Brain pericyte (primary cell): ENCODE measurements around the gene PTPN22.

Source experiments
- DNase-seq: peaks from one replicate; pipeline ENCODE4 v3.0.0-alpha.2; 2012; ENCODE audit warnings: low read depth, low spot score

PTPN22 gene

GRCh38 chr1:113887402-113888175 lies 16.1 kb upstream of the PTPN22 start, which contains the start of gene BCL2L15:
BCL2L15 (minus strand) TSS chr1:113887581; CDS start chr1:113887375, 206 bp downstream.
- no peak for DNase-seq

- no peak for DNase-seq
Measured at GRCh38 chr1:113886417-113887401, 15.2 kb upstream of the PTPN22 start.

GRCh38 chr1:113881661-113882060 lies 10.1 kb upstream of the PTPN22 start:
- no peak for DNase-seq

- no peak for DNase-seq
Measured at GRCh38 chr1:113879739-113880038, 8.2 kb upstream of the PTPN22 start.

- DNase-seq: no peak
Measured at GRCh38 chr1:113876176-113876575, 4.7 kb upstream of the PTPN22 start.

- no peak for DNase-seq
Measured at GRCh38 chr1:113875714-113876113, 4.2 kb upstream of the PTPN22 start.

GRCh38 chr1:113874012-113874879 lies 2.7 kb upstream of the PTPN22 start:
- DNase-seq: no peak

- DNase-seq: no peak
Measured at GRCh38 chr1:113872219-113872935, 865 bp upstream of the PTPN22 start.

GRCh38 chr1:113870778-113871177 lies 734 bp downstream of the PTPN22 start:
- no peak for DNase-seq

GRCh38 chr1:113868387-113869083 lies 3.0 kb downstream of the PTPN22 start:
- no peak for DNase-seq

- DNase-seq: no peak
Measured at GRCh38 chr1:113861641-113862040, 9.9 kb downstream of the PTPN22 start.

- no peak for DNase-seq
Measured at GRCh38 chr1:113860891-113861290, 10.6 kb downstream of the PTPN22 start.

GRCh38 chr1:113859478-113860175 lies 11.9 kb downstream of the PTPN22 start:
- DNase-seq: no peak

- no peak for DNase-seq
Measured at GRCh38 chr1:113858982-113859381, 12.5 kb downstream of the PTPN22 start.

- no peak for DNase-seq
Measured at GRCh38 chr1:113858418-113858817, 13.1 kb downstream of the PTPN22 start.

GRCh38 chr1:113857776-113858175 lies 13.7 kb downstream of the PTPN22 start:
- DNase-seq: no peak

GRCh38 chr1:113856401-113856790 lies 15.1 kb downstream of the PTPN22 start:
- DNase-seq: no peak

GRCh38 chr1:113855630-113856400 lies 15.7 kb downstream of the PTPN22 start:
- no peak for DNase-seq

- DNase-seq: no peak
Measured at GRCh38 chr1:113854234-113854633, 17.3 kb downstream of the PTPN22 start.
